Measurements from ENCODE around the gene MGAT2. TPM values are rescaled to one million over a fixed set of nuclear protein-coding genes. Genes with fewer than 3 reads are reported as not detected.

The MGAT2 gene
- total and polyA plus RNA-seq, 2 of the 4 experiments (the other 2 are of a cell fraction) = 36.6 to 67.6 TPM

GRCh38 chr14:49636866-49637265 lies 16.3 kb downstream of the MGAT2 start:
- H3K36me3 ChIP-seq (ENCODE audit: control insufficient read depth, insufficient read depth, low read length) = peaks cover 8% of the 10 kb centered on the region; the same call in 1 of the 2 replicates
- CTCF ChIA-PET = no interaction called here
- H2BK5ac ChIP-seq (ENCODE audit: low read depth, low read length, poor library complexity, severe bottlenecking) = no peak overlapping the region
- no peak overlapping the region for H4K8ac ChIP-seq (ENCODE audit: low read depth in 2 of 2, low read length in 2 of 2)
- no TSS peak for BruUV-seq (replicated peaks)
- no peak overlapping the region for H2BK20ac ChIP-seq (ENCODE audit: low read depth, low read length)
- H3K9me3 ChIP-seq (ENCODE audit: control insufficient read depth, insufficient read depth, low read length) = no peaks in the 10 kb centered on the region
- no peaks in the 10 kb centered on the region for H3K27me3 ChIP-seq (ENCODE audit: control insufficient read depth, insufficient read depth, low read length)
- no peak overlapping the region for H3K4ac ChIP-seq (ENCODE audit: low read depth, low read length)
- H2BK15ac ChIP-seq (ENCODE audit: low read depth, low read length) = no peak overlapping the region
- H3K4me1 ChIP-seq (ENCODE audit: control insufficient read depth, insufficient read depth, low read length) = peaks cover 2% of the 10 kb centered on the region; the same call in 1 of the 2 replicates
- H3K79me1 ChIP-seq (ENCODE audit: low read depth in 1 of 2, low read length in 2 of 2) = peaks cover 28 to 69% of the 10 kb centered on the region in 2 experiments
- POLR2A ChIA-PET (ENCODE audit: unreplicated experiment) = no interaction called here
- no peak overlapping the region for H3K27ac ChIP-seq (ENCODE audit: insufficient read depth, low read length)
- no peak for TF ChIP-seq MAFK (IDR thresholded peaks at IDR 0.05; ENCODE audit: low read depth, low read length)
- TF ChIP-seq MXI1 (IDR thresholded peaks at IDR 0.05; ENCODE audit: borderline replicate concordance, low read depth, low read length) = no peak
- no peak for TF ChIP-seq CEBPB (IDR thresholded peaks at IDR 0.05; ENCODE audit: low read depth, low read length)
- no peak for TF ChIP-seq NFE2L2 (IDR thresholded peaks at IDR 0.05; ENCODE audit: low read depth, low read length)
- no peak for TF ChIP-seq POLR2A (IDR thresholded peaks at IDR 0.05; ENCODE audit: low read depth, low read length)
- no peak for TF ChIP-seq CTCF (conservative IDR thresholded peaks at IDR 0.05; ENCODE audit: low read depth, low read length)
- no peak for TF ChIP-seq MAZ (IDR thresholded peaks at IDR 0.05; ENCODE audit: borderline replicate concordance, low read depth, low read length)
- TF ChIP-seq RFX5 (IDR thresholded peaks at IDR 0.05; ENCODE audit: low read depth, low read length) = no peak
- no peak for TF ChIP-seq ELK1 (IDR thresholded peaks at IDR 0.05; ENCODE audit: borderline replicate concordance, low read depth, low read length)
- no peak for TF ChIP-seq BHLHE40 (IDR thresholded peaks at IDR 0.05; ENCODE audit: low read depth, low read length)
- no peak for TF ChIP-seq SMC3 (IDR thresholded peaks at IDR 0.05; ENCODE audit: low read depth, low read length)
- TF ChIP-seq FOS (IDR thresholded peaks at IDR 0.05; ENCODE audit: low read depth, low read length) = no peak
- TF ChIP-seq RAD21 (IDR thresholded peaks at IDR 0.05; ENCODE audit: low read length) = no peak
- TF ChIP-seq, protein P1, sequence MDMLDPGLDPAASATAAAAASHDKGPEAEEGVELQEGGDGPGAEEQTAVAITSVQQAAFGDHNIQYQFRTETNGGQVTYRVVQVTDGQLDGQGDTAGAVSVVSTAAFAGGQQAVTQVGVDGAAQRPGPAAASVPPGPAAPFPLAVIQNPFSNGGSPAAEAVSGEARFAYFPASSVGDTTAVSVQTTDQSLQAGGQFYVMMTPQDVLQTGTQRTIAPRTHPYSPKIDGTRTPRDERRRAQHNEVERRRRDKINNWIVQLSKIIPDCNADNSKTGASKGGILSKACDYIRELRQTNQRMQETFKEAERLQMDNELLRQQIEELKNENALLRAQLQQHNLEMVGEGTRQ (IDR thresholded peaks at IDR 0.05; ENCODE audit: low read depth, low read length) = no peak
- no peak for TF ChIP-seq CHD1 (IDR thresholded peaks at IDR 0.05; ENCODE audit: low read depth, low read length)
- no peak for TF ChIP-seq RCOR1 (IDR thresholded peaks at IDR 0.05; ENCODE audit: insufficient replicate concordance, low read length)
- peaks cover 8% of the 10 kb centered on the region for H3K9me1 ChIP-seq (ENCODE audit: insufficient read depth, low read length)
- peak overlapping the region; percentile 51 for H3K23ac ChIP-seq (ENCODE audit: low read depth, low read length)
- no peak for DNase-seq
- no peak overlapping the region for H3K18ac ChIP-seq (ENCODE audit: low read depth, low read length)
- no peak for ATAC-seq (ENCODE audit: low read depth)
- H4K20me1 ChIP-seq (ENCODE audit: insufficient read depth, low read length) = peaks cover 28% of the 10 kb centered on the region
- H2BK120ac ChIP-seq (ENCODE audit: low read depth, low read length) = no peak overlapping the region
- WGBS, 2 experiments (ENCODE audit: extremely low coverage in 2 of 2, insufficient read length in 1 of 2) = 100% methylated on average over 1 of the region's 1 CpG; no CpG with 5 or more reads in 1 of the 2 experiments
- intact Hi-C loops (cut with micrococcal nuclease) (no loop called here), dilution Hi-C loops (cut with HindIII; ENCODE audit: low sequenced_read_pairs, unreplicated experiment) (no loop called here), in situ Hi-C loops (cut with MboI; ENCODE audit: low sequenced_read_pairs) (loop anchor here (5.0 kb wide), 1 partner anchor 130 kb away; the partner anchor contains the start of gene KLHDC2)
- no peak overlapping the region for H4K91ac ChIP-seq (ENCODE audit: insufficient read depth, low read depth, low read length)
- no peak overlapping the region for H2AK9ac ChIP-seq (replicated peaks; ENCODE audit: low read depth, low read length, poor library complexity)
- no peak overlapping the region for H4K5ac ChIP-seq (ENCODE audit: low read depth, low read length)
- H3K4me2 ChIP-seq (ENCODE audit: low read depth, low read length) = no peak overlapping the region
- H3K4me3 ChIP-seq (ENCODE audit: insufficient read depth, low read depth, low read length) = no peak overlapping the region
- no peak overlapping the region for H2AFZ ChIP-seq (replicated peaks; ENCODE audit: low read length, poor library complexity)
- H3K9ac ChIP-seq (ENCODE audit: low read depth, low read length) = no peak overlapping the region
- no peak overlapping the region for H2AK5ac ChIP-seq (ENCODE audit: low read depth, low read length)
- no peak overlapping the region for H3K14ac ChIP-seq (replicated peaks; ENCODE audit: low read depth, low read length)
- no peak overlapping the region for H3K56ac ChIP-seq (ENCODE audit: extremely low read depth, insufficient read depth, low read length)

Measured in IMR-90 (cell line).